HG03095 (cell line): Measurements from ENCODE around the gene R3HDM2.

Source experiments
- ATAC-seq: cut with Tn5 transposase; IDR thresholded peaks from one replicate; pipeline ENCODE4 v1.9.1; 2021; ENCODE audit warnings: moderate library complexity; ENCODE audit not compliant: unreplicated experiment

R3HDM2 gene

DNA sequence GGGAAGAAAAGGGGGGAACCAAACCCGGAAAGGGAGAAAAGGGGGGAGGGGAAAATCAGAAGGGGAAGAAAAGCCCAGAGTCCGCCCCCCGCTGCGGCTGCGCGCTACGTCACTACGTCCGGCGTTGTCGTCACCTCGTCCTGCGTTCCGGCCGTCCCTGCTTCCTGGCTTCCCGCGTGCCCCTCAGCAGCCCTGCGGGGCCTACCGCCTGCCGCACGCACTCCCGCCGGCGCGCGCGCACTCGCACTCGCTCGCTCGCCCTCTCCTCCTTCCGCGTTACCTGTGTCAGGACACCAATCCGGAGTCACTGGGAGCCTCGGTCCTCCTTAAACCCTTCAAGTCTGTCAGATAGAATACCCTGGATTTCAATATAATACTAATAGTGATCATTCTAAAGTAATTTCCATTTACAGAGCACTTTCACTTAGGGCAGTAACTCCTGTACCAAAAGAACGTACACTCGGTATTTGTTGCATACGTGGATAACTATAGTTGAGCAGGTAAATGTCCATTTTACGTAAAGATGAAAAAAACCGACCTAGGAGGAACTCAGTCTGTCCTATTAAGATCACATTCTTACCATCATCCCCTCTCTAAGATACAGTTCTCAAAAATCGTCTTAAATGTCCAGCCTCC, at the start of gene R3HDM2:
Gene R3HDM2 (minus strand): TSS at position 113 of the 636 bp plus-strand sequence. CDS start 120,615 bp downstream, outside the sequence.
- ATAC-seq: peak; percentile 92

DNA sequence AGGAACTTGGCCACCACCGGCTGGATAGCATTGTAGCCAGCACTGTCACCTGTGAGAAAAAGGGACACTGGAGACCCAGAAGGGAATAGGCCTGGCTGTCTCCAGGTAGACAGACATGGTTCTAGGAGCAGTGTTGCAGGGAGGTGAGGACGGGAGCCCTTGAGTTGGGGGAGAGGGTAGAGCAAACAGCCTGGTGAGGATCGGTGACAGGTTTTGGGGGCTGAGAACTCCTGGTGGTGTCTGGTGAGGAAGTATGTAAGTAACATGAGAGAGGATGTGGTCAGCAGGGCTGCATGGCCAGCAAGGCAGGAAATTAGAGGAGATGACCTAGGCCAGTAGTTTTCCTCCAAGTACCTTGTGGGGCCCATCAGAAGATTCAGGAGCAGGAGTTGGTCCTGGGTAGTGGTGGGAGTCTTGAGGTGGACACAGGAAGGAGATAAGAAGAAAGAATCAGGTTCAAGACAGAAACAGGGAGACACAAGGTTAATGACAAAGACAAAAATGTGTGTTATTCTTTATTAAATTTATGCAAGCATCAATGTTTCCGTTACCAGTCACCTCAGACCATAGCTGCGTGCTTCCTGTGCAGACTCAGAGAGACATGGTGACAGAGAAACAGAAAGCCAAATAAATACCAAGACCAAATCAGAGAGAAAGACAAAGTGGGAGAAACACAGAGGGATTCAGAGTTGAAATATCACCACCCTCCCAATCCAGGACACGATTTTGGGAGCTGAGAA, 48.7 kb upstream of the R3HDM2 start, which contains the start of gene ARHGAP9:
Gene ARHGAP9 (minus strand): TSS at position 491 of the 740 bp plus-strand sequence. CDS start 460 bp downstream, at position 31.
- peak; percentile 36 for ATAC-seq

DNA sequence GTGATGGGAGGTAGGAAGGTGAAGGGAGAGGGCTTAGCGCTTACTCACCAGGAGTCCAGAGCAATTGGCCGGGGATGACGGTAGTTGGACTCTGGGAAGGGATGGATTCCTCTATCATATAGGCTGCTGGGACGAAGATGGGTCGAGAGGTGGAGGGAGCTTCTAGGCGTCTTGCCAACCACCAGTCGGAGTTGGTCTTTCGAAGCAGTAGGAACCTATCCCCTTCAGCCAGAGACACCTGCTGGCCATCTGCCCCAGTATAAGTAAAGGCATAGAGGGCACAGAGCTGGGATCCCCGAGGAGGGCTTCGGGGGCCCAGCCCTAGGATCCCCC, 48.2 kb upstream of the R3HDM2 start:
- no peak for ATAC-seq

- ATAC-seq: no peak
Observed at GRCh38 chr12:57477710-57478681, 47.2 kb upstream of the R3HDM2 start.

GRCh38 chr12:57476993-57477709, 46.3 kb upstream of the R3HDM2 start:
- no peak for ATAC-seq

DNA sequence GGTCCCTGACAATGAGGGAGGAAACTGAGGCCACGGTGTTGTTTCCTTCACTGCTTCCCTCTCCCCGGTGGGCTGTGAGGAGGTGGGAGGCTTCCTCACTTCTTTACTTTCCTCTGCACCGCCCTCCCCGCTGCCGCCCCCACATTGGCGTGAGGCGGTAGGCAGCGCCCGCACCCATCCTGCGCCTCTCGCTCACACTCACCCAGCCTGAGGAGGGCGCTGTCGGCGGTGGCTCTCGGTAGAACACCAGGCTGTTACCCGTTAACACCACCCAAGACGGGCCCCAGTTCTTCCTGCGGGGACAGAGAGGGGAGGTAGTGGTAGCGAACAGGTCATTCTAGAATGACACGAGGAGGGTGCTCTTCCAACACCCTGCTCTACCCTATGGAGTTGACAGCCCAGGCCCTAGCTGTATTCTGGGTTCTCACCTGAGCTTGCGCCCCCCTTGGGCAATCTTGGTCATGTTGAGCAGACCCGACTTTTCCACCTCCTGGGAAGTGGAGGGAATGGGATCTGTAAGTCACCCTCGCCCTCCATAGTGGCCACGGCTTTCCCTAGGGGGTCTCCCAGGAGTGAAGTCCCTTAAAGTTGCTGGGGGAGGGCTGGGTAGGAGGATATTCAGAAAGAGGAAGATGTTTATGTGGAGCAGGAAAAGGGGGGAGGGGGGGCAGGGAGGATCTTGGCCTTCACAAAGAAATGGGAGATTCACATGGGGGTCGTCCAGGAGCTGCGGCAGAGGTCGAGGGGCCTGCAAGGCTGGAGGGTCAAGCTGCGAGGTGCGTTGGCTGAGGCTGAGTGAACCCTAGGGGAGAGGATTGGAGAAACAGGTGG, 45.5 kb upstream of the R3HDM2 start:
- ATAC-seq: peak; percentile 53

- peak; percentile 1 for ATAC-seq
Observed at GRCh38 chr12:57475271-57476161, 44.7 kb upstream of the R3HDM2 start.

DNA sequence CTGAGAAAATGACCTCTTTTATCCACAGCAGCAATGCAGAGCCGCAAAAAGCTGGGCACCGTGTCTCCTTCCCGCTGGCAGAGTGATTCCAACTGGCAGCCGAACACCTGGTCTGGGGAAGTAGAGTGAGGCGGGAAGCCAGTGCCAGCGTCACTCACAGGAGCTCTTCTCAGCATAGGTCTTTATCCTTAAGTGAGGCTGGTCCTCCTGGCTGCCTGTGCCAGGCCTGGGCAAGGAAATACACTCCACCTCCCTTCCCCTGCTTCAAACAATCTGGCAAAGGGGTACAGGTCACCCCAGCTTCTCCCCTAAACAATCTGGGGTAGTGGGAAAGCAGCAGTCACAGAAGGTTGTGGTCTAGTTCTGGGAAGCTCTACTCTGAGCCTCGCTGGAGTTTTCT, 44.0 kb upstream of the R3HDM2 start:
- no peak for ATAC-seq

- no peak for ATAC-seq
Observed at GRCh38 chr12:57474430-57474829, 43.6 kb upstream of the R3HDM2 start.

- no peak for ATAC-seq
Observed at GRCh38 chr12:57473886-57474285, 43.0 kb upstream of the R3HDM2 start.

- no peak for ATAC-seq
Observed at GRCh38 chr12:57473392-57473791, 42.5 kb upstream of the R3HDM2 start.

DNA sequence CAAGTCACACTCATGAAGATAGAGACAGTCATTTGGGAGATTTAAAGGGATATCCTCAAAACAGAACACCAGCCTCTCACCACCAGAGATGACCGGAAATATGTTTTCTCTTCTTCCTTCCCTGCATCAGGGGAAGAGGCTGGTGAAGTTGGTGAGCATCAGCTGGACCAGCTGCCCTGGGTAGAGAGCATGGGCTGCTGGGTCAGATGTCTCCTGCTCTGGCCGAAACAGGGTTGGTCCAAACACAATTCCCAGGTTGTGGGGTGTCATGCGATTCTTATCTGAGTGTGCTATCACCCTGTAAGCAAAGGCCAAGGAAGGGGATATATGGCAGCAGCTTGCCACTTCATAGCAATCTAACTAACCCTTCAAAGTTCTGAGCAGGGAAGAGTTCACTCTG, 41.5 kb upstream of the R3HDM2 start:
- ATAC-seq: no peak

GRCh38 chr12:57471661-57472060, 40.8 kb upstream of the R3HDM2 start:
- no peak for ATAC-seq

GRCh38 chr12:57470970-57471656, 40.3 kb upstream of the R3HDM2 start:
- ATAC-seq: no peak

DNA sequence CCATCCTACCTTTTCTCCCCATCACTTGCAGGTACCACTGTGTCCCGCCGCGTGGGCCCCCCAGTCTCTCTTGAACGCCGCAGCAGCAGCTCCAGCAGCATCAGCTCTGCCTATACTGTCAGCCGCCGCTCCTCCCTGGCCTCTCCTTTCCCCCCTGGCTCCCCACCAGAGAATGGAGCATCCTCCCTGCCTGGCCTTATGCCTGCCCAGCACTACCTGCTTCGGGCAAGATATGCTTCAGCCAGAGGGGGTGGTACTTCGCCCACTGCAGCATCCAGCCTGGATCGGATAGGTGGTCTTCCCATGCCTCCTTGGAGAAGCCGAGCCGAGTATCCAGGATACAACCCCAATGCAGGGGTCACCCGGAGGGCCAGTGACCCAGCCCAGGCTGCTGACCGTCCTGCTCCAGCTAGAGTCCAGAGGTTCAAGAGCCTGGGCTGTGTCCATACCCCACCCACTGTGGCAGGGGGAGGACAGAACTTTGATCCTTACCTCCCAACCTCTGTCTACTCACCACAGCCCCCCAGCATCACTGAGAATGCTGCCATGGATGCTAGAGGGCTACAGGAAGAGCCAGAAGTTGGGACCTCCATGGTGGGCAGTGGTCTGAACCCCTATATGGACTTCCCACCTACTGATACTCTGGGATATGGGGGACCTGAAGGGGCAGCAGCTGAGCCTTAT, 39.6 kb upstream of the R3HDM2 start:
- no peak for ATAC-seq

GRCh38 chr12:57469296-57470164, 38.7 kb upstream of the R3HDM2 start:
- no peak for ATAC-seq

GRCh38 chr12:57467915-57468314, 37.1 kb upstream of the R3HDM2 start:
- no peak for ATAC-seq
